GM06990 (cell line): ENCODE results near the gene PLXNA4.

ENCODE experiments used
- DNase-seq: peaks from one replicate; pipeline ENCODE4 v3.0.0-alpha.2; 2011; ENCODE audit not compliant: insufficient read length; ENCODE audit errors: extremely low read depth
- H3K27me3 ChIP-seq: replicated peaks from 2 replicates; pipeline ENCODE4 v1.6.0; 2011; ENCODE audit warnings: low read length; ENCODE audit not compliant: control insufficient read depth, insufficient read depth
- H3K36me3 ChIP-seq: 2 replicates; pipeline ENCODE4 v1.5.1; 2011; ENCODE audit warnings: low read length; ENCODE audit not compliant: control insufficient read depth, insufficient read depth
- H3K4me3 ChIP-seq: replicated peaks from 2 replicates; pipeline ENCODE4 v1.5.1; 2011; ENCODE audit warnings: low read depth, mild to moderate bottlenecking, control low read depth, low read length
- TF ChIP-seq, protein P1 (sequence below): IDR thresholded peaks from 2 replicates; pipeline ENCODE4 v1.5.1; 2011; ENCODE audit warnings: low read length, control low read depth, mild to moderate bottlenecking, inconsistent platforms; ENCODE audit not compliant: insufficient read depth, poor library complexity, severe bottlenecking

Gene PLXNA4

DNA sequence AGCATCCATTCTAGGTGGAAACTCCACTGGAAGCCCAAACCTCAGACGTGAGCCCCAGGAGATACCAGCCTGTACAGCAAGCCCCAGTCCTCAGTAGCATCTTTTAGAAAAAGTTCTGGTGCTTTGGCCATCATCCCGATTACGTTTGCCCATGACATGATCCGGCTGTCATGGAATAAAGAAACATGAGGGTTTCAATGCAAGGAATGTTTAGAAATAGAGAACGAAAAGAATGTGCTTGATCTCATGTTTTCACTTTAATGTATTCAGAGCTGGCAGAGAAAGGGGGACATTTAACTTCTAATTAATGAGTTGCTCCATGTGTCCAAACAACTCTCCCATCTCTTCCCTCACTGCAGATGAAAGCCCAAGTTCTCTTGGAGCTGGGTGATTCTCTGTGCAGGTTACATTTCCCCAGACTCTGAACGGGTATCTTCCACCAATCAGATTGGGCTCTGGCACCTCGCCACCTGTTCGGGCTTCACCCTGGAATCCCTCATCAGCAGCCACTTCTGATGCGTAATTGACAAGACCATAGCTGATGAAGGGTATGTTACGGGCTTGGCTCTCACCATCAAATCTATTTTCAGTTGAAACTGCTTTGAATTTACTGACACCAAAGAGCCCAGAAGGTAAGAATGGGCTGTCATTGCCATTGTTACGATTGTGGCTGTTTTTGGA lies 165.3 kb downstream of the PLXNA4 start:
- no peak for DNase-seq
- TF ChIP-seq, protein P1, sequence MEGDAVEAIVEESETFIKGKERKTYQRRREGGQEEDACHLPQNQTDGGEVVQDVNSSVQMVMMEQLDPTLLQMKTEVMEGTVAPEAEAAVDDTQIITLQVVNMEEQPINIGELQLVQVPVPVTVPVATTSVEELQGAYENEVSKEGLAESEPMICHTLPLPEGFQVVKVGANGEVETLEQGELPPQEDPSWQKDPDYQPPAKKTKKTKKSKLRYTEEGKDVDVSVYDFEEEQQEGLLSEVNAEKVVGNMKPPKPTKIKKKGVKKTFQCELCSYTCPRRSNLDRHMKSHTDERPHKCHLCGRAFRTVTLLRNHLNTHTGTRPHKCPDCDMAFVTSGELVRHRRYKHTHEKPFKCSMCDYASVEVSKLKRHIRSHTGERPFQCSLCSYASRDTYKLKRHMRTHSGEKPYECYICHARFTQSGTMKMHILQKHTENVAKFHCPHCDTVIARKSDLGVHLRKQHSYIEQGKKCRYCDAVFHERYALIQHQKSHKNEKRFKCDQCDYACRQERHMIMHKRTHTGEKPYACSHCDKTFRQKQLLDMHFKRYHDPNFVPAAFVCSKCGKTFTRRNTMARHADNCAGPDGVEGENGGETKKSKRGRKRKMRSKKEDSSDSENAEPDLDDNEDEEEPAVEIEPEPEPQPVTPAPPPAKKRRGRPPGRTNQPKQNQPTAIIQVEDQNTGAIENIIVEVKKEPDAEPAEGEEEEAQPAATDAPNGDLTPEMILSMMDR = no peak
- Histone ChIP-seq H3K36me3 (no peaks in the 10 kb centered on the region), H3K27me3 (no peaks in the 10 kb centered on the region; the same call in 1 of the 2 replicates), H3K4me3 (no peak overlapping the region)

DNA sequence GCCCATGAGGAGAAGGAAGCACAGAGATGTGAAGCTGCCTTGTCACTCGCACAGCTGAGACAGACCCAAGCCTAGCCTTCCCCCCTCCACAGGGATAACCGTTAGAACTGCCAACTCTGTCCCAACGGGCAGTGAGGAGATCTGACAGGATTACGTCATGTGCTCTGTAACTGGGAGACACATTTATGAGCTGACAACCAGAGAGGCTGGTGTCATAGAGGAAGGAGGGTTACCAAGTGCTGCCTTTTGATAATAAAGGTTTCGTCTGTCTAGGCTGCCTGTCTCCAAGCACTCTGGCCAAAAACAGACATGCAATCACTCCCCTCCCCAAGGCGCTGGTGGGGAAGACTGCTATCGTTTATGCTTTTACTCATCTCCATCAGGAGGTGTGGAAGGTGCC lies 165.9 kb downstream of the PLXNA4 start:
- no peaks in the 10 kb centered on the region for H3K36me3 ChIP-seq
- no peak for DNase-seq
- TF ChIP-seq, protein P1 = no peak
- no peak overlapping the region for H3K4me3 ChIP-seq
- H3K27me3 ChIP-seq = no peaks in the 10 kb centered on the region; the same call in none of the 2 replicates

DNA sequence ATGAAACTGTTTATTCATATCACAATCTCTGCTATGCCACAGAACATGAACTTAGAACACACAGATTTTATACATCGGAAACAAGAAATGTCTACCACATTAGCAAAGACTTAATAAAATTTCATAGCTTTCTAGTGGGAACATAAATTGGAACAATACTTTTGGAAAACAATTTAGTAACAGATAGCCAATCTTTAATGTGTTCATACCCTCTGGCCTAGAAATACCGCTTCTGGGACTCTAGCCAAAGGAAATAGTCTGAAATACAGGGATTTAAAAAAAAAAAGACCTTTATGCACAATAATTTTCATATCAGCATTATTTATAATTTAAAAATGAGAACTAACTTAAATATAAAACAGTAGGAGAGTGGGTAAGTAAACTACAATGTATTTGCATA lies 168.5 kb downstream of the PLXNA4 start:
- Histone ChIP-seq H3K27me3 (no peaks in the 10 kb centered on the region; the same call in none of the 2 replicates), H3K36me3 (no peaks in the 10 kb centered on the region), H3K4me3 (no peak overlapping the region)
- TF ChIP-seq, protein P1 = no peak
- DNase-seq = no peak

DNA sequence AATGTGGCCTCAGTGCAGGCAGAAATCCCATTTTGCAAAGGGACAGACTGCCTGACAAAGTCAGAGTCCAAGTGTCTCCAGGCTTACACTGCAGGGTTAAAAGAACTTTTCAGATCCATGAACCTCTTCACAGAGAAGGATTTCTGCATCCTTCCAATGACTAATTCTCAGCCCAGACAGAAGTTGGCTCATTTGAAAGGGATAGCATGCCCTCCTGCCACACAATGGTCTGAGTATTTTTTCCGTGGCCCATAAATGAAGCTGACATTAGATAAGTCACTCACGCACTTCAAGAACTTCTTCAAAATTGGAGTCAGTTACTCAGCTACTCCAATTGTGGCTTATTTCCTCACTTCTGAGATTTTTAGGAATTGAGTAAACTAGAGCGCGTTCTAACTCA lies 170.2 kb downstream of the PLXNA4 start:
- Histone ChIP-seq H3K27me3 (no peaks in the 10 kb centered on the region; the same call in none of the 2 replicates), H3K36me3 (no peaks in the 10 kb centered on the region), H3K4me3 (no peak overlapping the region)
- TF ChIP-seq, protein P1 = no peak
- no peak for DNase-seq

DNA sequence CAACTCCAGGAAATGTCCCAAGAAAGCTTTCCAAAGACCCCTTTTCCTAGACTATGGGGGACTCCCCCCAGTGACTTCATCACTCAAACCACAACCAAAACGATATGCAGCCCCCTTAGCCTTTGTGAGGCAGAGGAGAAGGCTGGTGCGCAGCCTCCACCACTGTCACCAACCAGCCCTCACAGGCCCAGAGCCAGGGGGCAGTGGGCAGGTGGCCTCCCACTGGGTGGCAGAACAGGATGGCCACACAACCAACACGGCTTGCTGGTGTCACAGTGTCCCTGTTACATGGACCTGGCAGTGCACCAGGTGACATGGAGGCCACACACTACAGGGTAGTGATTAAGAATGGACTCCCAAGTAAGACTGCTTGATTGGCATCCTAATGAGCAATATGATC lies 172.0 kb downstream of the PLXNA4 start:
- DNase-seq = no peak
- Histone ChIP-seq H3K4me3 (no peak overlapping the region), H3K27me3 (no peaks in the 10 kb centered on the region; the same call in none of the 2 replicates), H3K36me3 (no peaks in the 10 kb centered on the region)
- TF ChIP-seq, protein P1 = no peak
